Measurements from ENCODE around the gene MAP1LC3B2.

GRCh38 chr12:116619246-116619645, 60.1 kb downstream of the MAP1LC3B2 start:
- TF ChIP-seq CTCF (IDR thresholded peaks at IDR 0.05; ENCODE audit: low read depth, low read length) (no peak), POLR2A (IDR thresholded peaks at IDR 0.05; ENCODE audit: extremely low read depth, insufficient read length) (no peak), MAX (IDR thresholded peaks at IDR 0.05; ENCODE audit: low read depth, low read length) (no peak), MYC (IDR thresholded peaks at IDR 0.05; ENCODE audit: low read depth, low read length) (no peak)
